Activated T-helper 1 cell treated with anti-CD3 and anti-CD28 coated beads, Interleukin-12 subunit alpha, Interleukin-12 subunit beta, Interleukin-2, Interleukin-4 antibody, amounts not matched to agents 30 ng/mL and 10 ng/mL and 1 ng/mL, durations not matched to agents 14 hours and 24 hours and 36 hours (primary cell): Measurements from ENCODE around the gene SCUBE3. TPM values are rescaled to one million over a fixed set of nuclear protein-coding genes. Genes with fewer than 3 reads are reported as not detected.
A peak's percentile ranks its signal among the peaks of the same experiment; 100 is the strongest.

Source experiments
- DNase-seq: peaks from one replicate; pipeline ENCODE4 v3.0.0; 2021; ENCODE audit warnings: low spot score
- H3K27ac Mint-ChIP-seq: one replicate; pipeline ENCODE4 v1.8.0; 2021; ENCODE audit warnings: mild to moderate bottlenecking, mixed read lengths
- H3K27me3 Mint-ChIP-seq: one replicate; pipeline ENCODE4 v1.8.0; 2022; ENCODE audit warnings: mild to moderate bottlenecking, moderate library complexity, mixed read lengths; ENCODE audit not compliant: insufficient read depth
- H3K36me3 Mint-ChIP-seq: one replicate; pipeline ENCODE4 v1.8.0; 2021; ENCODE audit warnings: low read depth, mixed read lengths
- H3K4me1 Mint-ChIP-seq: one replicate; pipeline ENCODE4 v1.8.0; 2021; ENCODE audit warnings: low read depth, mixed read lengths
- H3K4me3 Mint-ChIP-seq: one replicate; pipeline ENCODE4 v1.8.0; 2021; ENCODE audit warnings: mild to moderate bottlenecking, moderate library complexity, mixed read lengths
- H3K9me3 Mint-ChIP-seq: one replicate; pipeline ENCODE4 v1.8.0; 2021; ENCODE audit warnings: mixed read lengths
- intact Hi-C: fragments of 100-400 bp; cut with micrococcal nuclease; formaldehyde crosslinking; loops from one replicate; pipeline ENCODE4 v1.15.1; 2024
- total RNA-seq: library from RNA; stranded (reverse); gene quantifications from 2 replicates; pipeline ENCODE4 v1.2.3, GENCODE V29; 2022

The SCUBE3 gene
- total RNA-seq, 1 donor from 2014 or later, result not detected

- H3K36me3 Mint-ChIP-seq, result no peaks in the 10 kb centered on the region
Measured at GRCh38 chr6:35203680-35204079, 10.1 kb upstream of the SCUBE3 start.

GRCh38 chr6:35206346-35206745 is 7.4 kb upstream of the SCUBE3 start:
- DNase-seq, result no peak
- Mint-ChIP-seq H3K27ac (no peak overlapping the region), H3K9me3 (no peaks in the 10 kb centered on the region), H3K4me3 (no peak overlapping the region), H3K36me3 (no peaks in the 10 kb centered on the region), H3K4me1 (no peaks in the 10 kb centered on the region), H3K27me3 (peaks cover 56% of the 10 kb centered on the region)
- intact Hi-C loops, result no loop called here

More at GRCh38 chr6:35203680-35204079, 10.1 kb upstream of the SCUBE3 start:
- H3K9me3 Mint-ChIP-seq, result no peaks in the 10 kb centered on the region
- intact Hi-C loops, result loop anchor here (2.0 kb wide), 1 partner anchor 37 kb away; no protein-coding TSS in a partner anchor
- H3K4me3 Mint-ChIP-seq, result no peak overlapping the region
- no peak overlapping the region for H3K27ac Mint-ChIP-seq
- H3K27me3 Mint-ChIP-seq, result peaks cover 47% of the 10 kb centered on the region
- H3K4me1 Mint-ChIP-seq, result no peaks in the 10 kb centered on the region
- DNase-seq, result no peak

- Mint-ChIP-seq H3K4me1 (peaks cover 6% of the 10 kb centered on the region), H3K27ac (no peak overlapping the region), H3K36me3 (no peaks in the 10 kb centered on the region), H3K9me3 (no peaks in the 10 kb centered on the region), H3K27me3 (peaks cover 64% of the 10 kb centered on the region), H3K4me3 (no peak overlapping the region)
- no peak for DNase-seq
- intact Hi-C loops, result no loop called here
Measured at GRCh38 chr6:35208419-35208818, 5.3 kb upstream of the SCUBE3 start.

- H3K27ac Mint-ChIP-seq, result no peak overlapping the region
- H3K9me3 Mint-ChIP-seq, result no peaks in the 10 kb centered on the region
- no peak for DNase-seq
- no peaks in the 10 kb centered on the region for H3K36me3 Mint-ChIP-seq
- peaks cover 6% of the 10 kb centered on the region for H3K4me1 Mint-ChIP-seq
- H3K27me3 Mint-ChIP-seq, result peaks cover 62% of the 10 kb centered on the region
- intact Hi-C loops, result no loop called here
- no peak overlapping the region for H3K4me3 Mint-ChIP-seq
Measured at GRCh38 chr6:35209081-35209480, 4.7 kb upstream of the SCUBE3 start.

- intact Hi-C loops, result no loop called here
- Mint-ChIP-seq H3K9me3 (no peaks in the 10 kb centered on the region), H3K4me3 (no peak overlapping the region), H3K36me3 (no peaks in the 10 kb centered on the region), H3K27ac (no peak overlapping the region), H3K27me3 (peaks cover 56% of the 10 kb centered on the region), H3K4me1 (peaks cover 6% of the 10 kb centered on the region)
- no peak for DNase-seq
Measured at GRCh38 chr6:35209622-35210247, 4.0 kb upstream of the SCUBE3 start.

GRCh38 chr6:35213298-35213791 is 411 bp upstream of the SCUBE3 start:
- Mint-ChIP-seq H3K27ac (no peak overlapping the region), H3K36me3 (no peaks in the 10 kb centered on the region), H3K9me3 (no peaks in the 10 kb centered on the region), H3K27me3 (peaks cover 60% of the 10 kb centered on the region), H3K4me1 (peaks cover 6% of the 10 kb centered on the region), H3K4me3 (peak overlapping the region; percentile 78)
- intact Hi-C loops, result no loop called here
- no peak for DNase-seq

GRCh38 chr6:35214869-35215664 is 1.3 kb downstream of the SCUBE3 start:
- H3K4me1 Mint-ChIP-seq, result peaks cover 6% of the 10 kb centered on the region
- H3K36me3 Mint-ChIP-seq, result no peaks in the 10 kb centered on the region
- intact Hi-C loops, result no loop called here
- H3K27ac Mint-ChIP-seq, result no peak overlapping the region
- H3K27me3 Mint-ChIP-seq, result peaks cover 55% of the 10 kb centered on the region
- no peak overlapping the region for H3K4me3 Mint-ChIP-seq
- no peak for DNase-seq
- H3K9me3 Mint-ChIP-seq, result no peaks in the 10 kb centered on the region

GRCh38 chr6:35215665-35216411 is 2.1 kb downstream of the SCUBE3 start:
- intact Hi-C loops, result no loop called here
- peak overlapping the region; percentile 50 for H3K4me3 Mint-ChIP-seq
- peaks cover 6% of the 10 kb centered on the region for H3K4me1 Mint-ChIP-seq
- H3K27ac Mint-ChIP-seq, result no peak overlapping the region
- H3K9me3 Mint-ChIP-seq, result no peaks in the 10 kb centered on the region
- no peak for DNase-seq
- H3K27me3 Mint-ChIP-seq, result peaks cover 54% of the 10 kb centered on the region
- H3K36me3 Mint-ChIP-seq, result no peaks in the 10 kb centered on the region

- Mint-ChIP-seq H3K4me3 (no peak overlapping the region), H3K27ac (no peak overlapping the region), H3K4me1 (peaks cover 6% of the 10 kb centered on the region), H3K9me3 (no peaks in the 10 kb centered on the region), H3K27me3 (peaks cover 49% of the 10 kb centered on the region), H3K36me3 (no peaks in the 10 kb centered on the region)
- no peak for DNase-seq
- intact Hi-C loops, result no loop called here
Measured at GRCh38 chr6:35216412-35216732, 2.6 kb downstream of the SCUBE3 start.

- no peaks in the 10 kb centered on the region for H3K9me3 Mint-ChIP-seq
- intact Hi-C loops, result no loop called here
- H3K27me3 Mint-ChIP-seq, result peaks cover 46% of the 10 kb centered on the region
- DNase-seq, result no peak
- H3K4me1 Mint-ChIP-seq, result peaks cover 6% of the 10 kb centered on the region
- H3K36me3 Mint-ChIP-seq, result no peaks in the 10 kb centered on the region
- no peak overlapping the region for H3K27ac Mint-ChIP-seq
- no peak overlapping the region for H3K4me3 Mint-ChIP-seq
Measured at GRCh38 chr6:35216851-35217811, 3.4 kb downstream of the SCUBE3 start.

- H3K36me3 Mint-ChIP-seq, result no peaks in the 10 kb centered on the region
- no peaks in the 10 kb centered on the region for H3K9me3 Mint-ChIP-seq
- no peak overlapping the region for H3K4me3 Mint-ChIP-seq
- no peak for DNase-seq
- H3K4me1 Mint-ChIP-seq, result peaks cover 3% of the 10 kb centered on the region
- intact Hi-C loops, result no loop called here
- H3K27me3 Mint-ChIP-seq, result peaks cover 38% of the 10 kb centered on the region
- H3K27ac Mint-ChIP-seq, result no peak overlapping the region
Measured at GRCh38 chr6:35218021-35218420, 4.3 kb downstream of the SCUBE3 start.

- H3K4me3 Mint-ChIP-seq, result no peak overlapping the region
- no peaks in the 10 kb centered on the region for H3K9me3 Mint-ChIP-seq
- no peaks in the 10 kb centered on the region for H3K4me1 Mint-ChIP-seq
- no peaks in the 10 kb centered on the region for H3K36me3 Mint-ChIP-seq
- H3K27ac Mint-ChIP-seq, result no peak overlapping the region
- no peak for DNase-seq
- peaks cover 36% of the 10 kb centered on the region for H3K27me3 Mint-ChIP-seq
- intact Hi-C loops, result no loop called here
Measured at GRCh38 chr6:35218456-35218855, 4.7 kb downstream of the SCUBE3 start.
